DMS 273 (cell line): ENCODE measurements around the gene TLE1.

Experiments used
- DNase-seq: peaks from one replicate; lab custom pipeline; 2025; ENCODE audit not compliant: unreplicated experiment; lab: John Stamatoyannopoulos, UW

Gene TLE1

GRCh38 chr9:81550207-81550583 lies 139.2 kb downstream of the TLE1 start:
- no peak for DNase-seq

DNA sequence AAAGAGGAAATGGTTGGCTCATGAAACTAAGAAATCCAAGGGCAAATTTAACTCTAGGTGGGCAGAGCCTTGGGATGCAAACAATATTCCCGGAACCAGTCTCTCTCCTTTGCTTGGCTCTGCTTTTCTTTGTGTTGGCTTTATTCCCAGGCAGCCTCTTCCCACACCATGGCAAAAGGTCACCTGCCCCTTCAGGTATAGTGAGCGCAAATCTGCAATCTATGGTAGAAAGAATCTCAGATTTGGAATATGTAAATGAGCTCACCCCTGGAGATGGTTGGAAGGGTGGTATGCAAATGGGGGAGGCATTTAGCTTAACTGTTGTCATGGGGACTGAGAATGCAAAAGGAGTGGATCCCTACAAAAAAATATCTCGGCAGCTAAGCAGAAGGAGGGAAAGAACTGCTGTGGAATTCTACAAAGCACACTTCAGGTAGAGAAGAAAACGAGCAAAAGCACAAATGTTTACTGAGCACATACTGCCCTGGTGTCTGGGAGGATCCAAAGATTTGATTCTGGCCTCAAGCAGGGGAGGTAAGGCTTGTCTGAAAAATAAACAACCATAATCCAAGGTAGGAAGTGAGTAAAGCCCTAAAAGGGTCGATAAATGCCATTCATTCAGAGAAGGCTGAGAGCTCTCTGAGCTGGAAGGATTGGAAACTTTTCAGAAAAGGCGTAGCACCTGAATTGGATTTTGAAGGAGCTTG lies 139.7 kb downstream of the TLE1 start:
- DNase-seq = no peak

- no peak for DNase-seq
Observed at GRCh38 chr9:81548911-81549310, 140.4 kb downstream of the TLE1 start.

DNA sequence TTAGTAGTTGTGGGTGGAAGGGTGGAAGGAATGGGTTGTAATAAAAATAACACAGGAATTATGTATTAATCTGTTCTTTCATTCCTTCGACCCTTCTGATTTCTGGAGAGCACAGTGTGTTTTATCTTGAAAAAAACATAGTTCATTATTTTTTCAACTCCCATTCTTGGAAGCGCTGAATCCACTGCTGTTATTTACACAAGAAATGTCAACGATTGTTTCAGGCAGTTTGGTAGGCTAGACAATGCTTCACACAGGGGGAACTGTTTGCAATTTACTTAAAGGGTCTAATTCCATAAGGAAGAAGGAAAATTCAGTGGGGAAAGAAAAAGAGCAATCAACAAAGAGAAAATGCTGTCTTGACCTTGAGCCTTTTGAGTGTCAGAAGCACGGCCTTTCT lies 142.9 kb downstream of the TLE1 start:
- DNase-seq = no peak

DNA sequence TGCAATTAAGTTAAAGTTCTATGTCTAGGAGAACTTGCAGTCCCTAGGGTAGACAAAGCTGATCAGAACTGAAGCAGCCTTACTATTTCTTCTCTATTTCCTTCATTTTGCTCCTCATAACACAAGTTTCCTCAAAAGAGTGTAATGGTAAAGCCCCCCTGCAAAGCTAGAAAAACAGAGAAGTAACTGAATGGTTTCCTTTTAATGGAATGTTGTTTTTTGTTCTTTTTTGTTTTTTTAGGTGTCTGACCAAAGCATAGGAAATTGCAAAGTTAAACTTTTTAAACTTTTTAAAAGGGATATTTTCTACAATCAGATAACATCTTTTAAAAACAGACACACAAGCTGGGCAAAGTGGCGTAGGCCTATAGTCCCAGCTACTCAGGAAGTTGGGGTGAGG lies 145.7 kb downstream of the TLE1 start:
- no peak for DNase-seq

DNA sequence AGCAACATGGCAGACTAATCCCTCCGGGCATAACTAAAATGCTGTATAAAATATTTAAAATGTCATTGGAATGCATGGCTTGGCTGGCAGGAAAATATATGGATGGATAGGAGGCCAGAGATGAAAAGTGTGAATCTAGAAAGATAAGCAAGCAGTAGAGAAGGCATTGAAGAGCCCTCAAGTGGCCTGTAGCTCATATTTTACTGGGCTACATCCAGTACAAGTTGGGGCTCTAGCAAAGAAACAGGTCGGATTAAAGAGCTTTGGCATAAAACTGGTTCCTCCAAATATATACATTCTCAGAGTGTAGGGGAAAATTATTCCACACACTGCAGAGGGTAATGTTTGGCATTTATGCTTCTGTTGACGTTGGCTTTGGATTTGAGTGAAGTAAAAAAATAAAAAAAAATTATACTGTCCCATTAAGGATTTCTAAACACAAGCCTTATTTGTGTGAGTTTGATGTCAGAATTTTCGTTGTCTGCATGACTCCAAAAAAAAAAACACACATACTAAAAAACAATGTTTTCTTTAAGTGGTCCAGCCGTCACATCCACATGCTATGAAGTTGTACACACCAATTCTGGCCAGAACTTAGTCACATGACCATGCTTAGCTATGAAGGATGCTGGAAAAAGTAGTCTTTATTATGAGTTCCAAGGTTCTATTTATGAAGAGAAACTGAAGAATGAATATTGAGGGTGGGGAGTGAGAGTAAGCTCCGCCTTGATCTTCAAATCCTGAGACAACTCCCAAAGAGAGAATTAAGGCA lies 147.0 kb downstream of the TLE1 start:
- no peak for DNase-seq

- no peak for DNase-seq
Observed at GRCh38 chr9:81540142-81540710, 149.1 kb downstream of the TLE1 start.

- no peak for DNase-seq
Observed at GRCh38 chr9:81539317-81539716, 150.0 kb downstream of the TLE1 start.

GRCh38 chr9:81538890-81539289 lies 150.5 kb downstream of the TLE1 start:
- DNase-seq = no peak

DNA sequence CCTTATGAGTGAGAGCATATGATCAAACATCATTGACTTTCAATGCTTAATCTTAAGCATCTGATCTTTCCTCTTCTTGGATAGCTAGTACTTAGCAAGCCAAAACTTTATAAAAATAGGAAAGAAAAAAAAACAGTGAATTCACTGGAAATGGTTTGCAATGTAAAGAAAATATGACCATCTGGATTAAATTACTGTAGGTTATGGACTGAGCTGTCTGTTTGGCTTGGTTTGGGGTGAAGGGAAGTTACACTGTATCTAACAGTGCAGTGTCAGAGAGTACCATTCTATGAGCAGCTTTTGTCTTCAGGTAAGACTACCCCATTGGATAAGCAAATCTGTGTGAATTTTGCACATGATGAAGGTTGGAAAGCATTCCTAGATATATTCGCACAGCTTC lies 151.4 kb downstream of the TLE1 start:
- DNase-seq = no peak

- DNase-seq = no peak
Observed at GRCh38 chr9:81536242-81537025, 152.9 kb downstream of the TLE1 start.

DNA sequence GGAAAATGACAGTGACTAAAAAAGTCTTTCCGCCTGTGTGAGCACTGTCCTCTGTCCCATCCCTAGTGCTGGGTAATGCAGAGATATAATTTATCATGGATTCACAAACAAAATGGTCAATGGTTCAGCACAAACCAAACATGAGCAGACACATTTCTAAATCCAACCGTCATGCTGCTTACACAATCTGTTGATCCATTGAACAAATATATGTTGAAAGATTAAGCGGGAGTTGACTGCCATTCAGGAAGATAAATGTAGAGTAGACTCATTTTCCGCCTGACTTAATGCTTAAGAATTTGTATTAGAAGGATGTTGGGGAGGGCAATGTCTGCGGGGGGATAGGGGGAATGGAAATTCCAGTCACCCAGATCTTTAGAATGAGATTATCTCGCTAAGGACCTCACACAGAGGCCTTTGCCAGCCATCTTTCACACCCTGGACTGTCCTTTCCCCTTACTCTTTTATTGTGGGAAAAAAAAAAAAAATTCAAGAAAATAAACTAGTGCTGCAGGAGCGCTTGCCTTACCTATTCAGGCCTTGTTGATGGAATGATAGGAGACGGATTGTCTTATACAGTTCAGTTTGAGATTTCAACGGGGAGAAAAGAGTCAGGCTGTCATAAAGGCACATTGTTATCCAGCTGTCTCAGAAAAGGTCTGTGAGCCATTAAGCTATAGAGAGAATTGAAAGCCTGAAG lies 153.7 kb downstream of the TLE1 start:
- DNase-seq = no peak

- DNase-seq = no peak
Observed at GRCh38 chr9:81534138-81534875, 155.0 kb downstream of the TLE1 start.
